ENCODE data around the gene RGP1. TPM values are rescaled to one million over a fixed set of nuclear protein-coding genes. Genes with fewer than 3 reads are reported as not detected.

RGP1 gene
- total RNA-seq, 1 experiment from 2014 or later: 25.1 TPM

DNA sequence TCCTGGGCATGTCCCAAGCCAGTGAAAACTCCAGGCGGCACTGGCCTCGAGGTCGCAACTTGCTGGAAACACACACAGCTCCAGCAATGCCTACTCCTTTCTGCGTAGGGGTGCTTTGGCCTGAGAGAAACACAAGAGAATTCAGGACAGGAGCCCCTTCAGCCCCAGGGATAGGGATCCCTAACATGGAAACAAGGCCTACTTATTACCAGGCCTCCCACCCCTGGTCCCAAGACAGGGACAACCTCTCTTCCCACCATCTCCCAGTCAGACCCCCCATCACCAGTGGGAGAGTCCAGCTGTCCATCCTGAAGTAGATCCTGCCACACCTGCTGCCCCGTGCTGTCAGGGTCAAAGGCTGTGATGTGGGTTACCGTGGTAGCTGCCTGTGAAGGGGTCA, 8.8 kb upstream of the RGP1 start:
- Histone ChIP-seq H4K20me1 (ENCODE audit: insufficient read depth) (no peaks in the 10 kb centered on the region), H3K9me2 (ENCODE audit: insufficient read depth) (no peaks in the 10 kb centered on the region), H3K4me1 (replicated peaks; ENCODE audit: insufficient read depth) (no peaks in the 10 kb centered on the region), H3K9me3 (ENCODE audit: insufficient read depth, low read depth) (no peaks in the 10 kb centered on the region), H3K4me2 (no peak overlapping the region), H3K79me2 (ENCODE audit: low read depth) (peaks cover 2% of the 10 kb centered on the region; the same call in 1 of the 2 replicates), H2AFZ (no peak overlapping the region), H3F3A (ENCODE audit: insufficient read depth, low read depth) (peaks cover 10% of the 10 kb centered on the region; the same call in 1 of the 2 replicates), H3K4me3 (no peak overlapping the region), H3K27ac (no peak overlapping the region), H3K36me3 (ENCODE audit: low read depth) (peaks cover 7% of the 10 kb centered on the region; the same call in 1 of the 2 replicates), H3K27me3 (ENCODE audit: insufficient read depth, low read depth) (no peaks in the 10 kb centered on the region)
- BruUV-seq (replicated peaks): no TSS peak
- DNase-seq: no peak
- intact Hi-C loops (cut with micrococcal nuclease; ENCODE audit: unreplicated experiment): no loop called here
- ChIA-PET POLR2A (ENCODE audit: unreplicated experiment) (no interaction called here), CTCF (no interaction called here)
- no peak for TF ChIP-seq EZH2 (IDR thresholded peaks at IDR 0.05; ENCODE audit: low read depth)
- TF ChIP-seq, protein P1, sequence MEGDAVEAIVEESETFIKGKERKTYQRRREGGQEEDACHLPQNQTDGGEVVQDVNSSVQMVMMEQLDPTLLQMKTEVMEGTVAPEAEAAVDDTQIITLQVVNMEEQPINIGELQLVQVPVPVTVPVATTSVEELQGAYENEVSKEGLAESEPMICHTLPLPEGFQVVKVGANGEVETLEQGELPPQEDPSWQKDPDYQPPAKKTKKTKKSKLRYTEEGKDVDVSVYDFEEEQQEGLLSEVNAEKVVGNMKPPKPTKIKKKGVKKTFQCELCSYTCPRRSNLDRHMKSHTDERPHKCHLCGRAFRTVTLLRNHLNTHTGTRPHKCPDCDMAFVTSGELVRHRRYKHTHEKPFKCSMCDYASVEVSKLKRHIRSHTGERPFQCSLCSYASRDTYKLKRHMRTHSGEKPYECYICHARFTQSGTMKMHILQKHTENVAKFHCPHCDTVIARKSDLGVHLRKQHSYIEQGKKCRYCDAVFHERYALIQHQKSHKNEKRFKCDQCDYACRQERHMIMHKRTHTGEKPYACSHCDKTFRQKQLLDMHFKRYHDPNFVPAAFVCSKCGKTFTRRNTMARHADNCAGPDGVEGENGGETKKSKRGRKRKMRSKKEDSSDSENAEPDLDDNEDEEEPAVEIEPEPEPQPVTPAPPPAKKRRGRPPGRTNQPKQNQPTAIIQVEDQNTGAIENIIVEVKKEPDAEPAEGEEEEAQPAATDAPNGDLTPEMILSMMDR (conservative IDR thresholded peaks at IDR 0.05): no peak

DNA sequence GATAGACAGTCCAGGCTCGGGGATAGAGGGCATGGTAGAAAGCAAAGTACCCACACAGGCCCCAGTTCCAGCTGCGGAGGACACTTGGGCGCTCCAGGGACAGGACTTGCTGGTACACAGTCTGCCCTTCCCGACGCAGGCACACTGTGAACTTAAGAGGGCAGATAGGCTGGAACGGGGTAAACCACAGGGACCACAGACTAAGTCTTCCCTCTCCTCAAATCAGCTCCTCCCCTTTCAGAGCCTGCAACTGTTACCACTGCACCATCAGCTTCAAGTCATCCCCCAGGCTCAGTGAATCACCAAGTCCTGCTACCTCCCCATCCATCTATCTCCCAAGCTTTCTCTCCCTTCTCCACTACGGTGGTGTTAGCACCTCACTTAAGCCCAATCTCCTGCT, 7.3 kb upstream of the RGP1 start:
- H4K20me1 ChIP-seq (ENCODE audit: insufficient read depth): peaks cover 9% of the 10 kb centered on the region; the same call in 1 of the 2 replicates
- DNase-seq: no peak
- no peaks in the 10 kb centered on the region for H3K9me2 ChIP-seq (ENCODE audit: insufficient read depth)
- no peak overlapping the region for H3K4me3 ChIP-seq
- ChIA-PET CTCF (interaction anchor here (0.6 kb wide), 1 partner anchor 677 kb away, joined by 3 read pairs; no protein-coding TSS in a partner anchor), POLR2A (ENCODE audit: unreplicated experiment) (no interaction called here)
- no peaks in the 10 kb centered on the region for H3K27me3 ChIP-seq (ENCODE audit: insufficient read depth, low read depth)
- H3K36me3 ChIP-seq (ENCODE audit: low read depth): no peaks in the 10 kb centered on the region; the same call in 1 of the 2 replicates
- peaks cover 8% of the 10 kb centered on the region; the same call in 1 of the 2 replicates for H3F3A ChIP-seq (ENCODE audit: insufficient read depth, low read depth)
- no peaks in the 10 kb centered on the region for H3K9me3 ChIP-seq (ENCODE audit: insufficient read depth, low read depth)
- TF ChIP-seq, protein P1 (conservative IDR thresholded peaks at IDR 0.05): no peak
- no peak for TF ChIP-seq EZH2 (IDR thresholded peaks at IDR 0.05; ENCODE audit: low read depth)
- intact Hi-C loops (cut with micrococcal nuclease; ENCODE audit: unreplicated experiment): no loop called here
- no TSS peak for BruUV-seq (replicated peaks)
- H3K4me1 ChIP-seq (replicated peaks; ENCODE audit: insufficient read depth): peaks cover 13% of the 10 kb centered on the region
- no peak overlapping the region for H3K4me2 ChIP-seq
- no peak overlapping the region for H3K27ac ChIP-seq
- H2AFZ ChIP-seq: no peak overlapping the region
- H3K79me2 ChIP-seq (ENCODE audit: low read depth): peaks cover 17% of the 10 kb centered on the region

DNA sequence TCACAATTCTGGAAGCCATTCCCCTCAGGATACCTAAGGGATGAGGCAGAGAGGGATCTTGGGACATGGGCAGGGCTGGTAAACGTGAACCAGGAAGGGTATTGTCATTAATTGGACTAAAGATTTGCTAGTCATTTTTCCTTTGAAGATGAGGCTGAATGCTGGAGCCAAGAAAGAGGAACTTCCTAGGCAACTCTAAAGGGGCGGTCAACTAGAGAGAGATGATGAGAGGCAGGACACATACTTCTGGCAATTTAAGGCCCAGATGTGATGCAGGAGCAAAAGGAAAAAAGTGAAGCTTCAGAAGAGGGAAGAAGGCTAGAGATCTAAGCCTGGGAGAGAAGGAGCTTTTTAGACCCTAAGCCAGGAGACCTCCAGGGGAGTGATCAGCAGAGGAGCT, 5.6 kb upstream of the RGP1 start:
- ChIA-PET POLR2A (ENCODE audit: unreplicated experiment) (no interaction called here), CTCF (no interaction called here)
- Histone ChIP-seq H4K20me1 (ENCODE audit: insufficient read depth) (peaks cover 13% of the 10 kb centered on the region; the same call in 1 of the 2 replicates), H3K79me2 (ENCODE audit: low read depth) (peaks cover 35% of the 10 kb centered on the region), H3F3A (ENCODE audit: insufficient read depth, low read depth) (no peaks in the 10 kb centered on the region), H3K27ac (no peak overlapping the region), H3K9me3 (ENCODE audit: insufficient read depth, low read depth) (no peaks in the 10 kb centered on the region), H3K27me3 (ENCODE audit: insufficient read depth, low read depth) (no peaks in the 10 kb centered on the region), H3K36me3 (ENCODE audit: low read depth) (no peaks in the 10 kb centered on the region; the same call in 1 of the 2 replicates), H3K4me2 (no peak overlapping the region), H3K4me3 (no peak overlapping the region), H2AFZ (no peak overlapping the region), H3K4me1 (replicated peaks; ENCODE audit: insufficient read depth) (peaks cover 23% of the 10 kb centered on the region), H3K9me2 (ENCODE audit: insufficient read depth) (no peaks in the 10 kb centered on the region)
- DNase-seq: no peak
- intact Hi-C loops (cut with micrococcal nuclease; ENCODE audit: unreplicated experiment): no loop called here
- BruUV-seq (replicated peaks): no TSS peak
- TF ChIP-seq, protein P1 (conservative IDR thresholded peaks at IDR 0.05): no peak
- TF ChIP-seq EZH2 (IDR thresholded peaks at IDR 0.05; ENCODE audit: low read depth): no peak
